HepG2 (cell line): ENCODE results near the gene ZG16. TPM values are rescaled to one million over a fixed set of nuclear protein-coding genes. Genes with fewer than 3 reads are reported as not detected.
A peak's percentile ranks its signal among the peaks of the same experiment; 100 is the strongest.

Source experiments
- FOXA1 ChIP-seq, 2 experiments: fragments of 450-650 bp in 1 of 2; sonication (generic) in 1 of 2; formaldehyde crosslinking in 1 of 2; IDR thresholded peaks; 2 replicates each; pipeline versions ENCODE4 v1.4.0 to v1.6.1; 2016 to 2020; ENCODE audit warnings: missing genetic modification reagents in 1 of 2
- HMG20B ChIP-seq: conservative IDR thresholded peaks from 2 replicates; pipeline ENCODE4 v1.6.1; 2016; ENCODE audit warnings: missing genetic modification reagents, missing compliant biosample characterization
- KAT7 ChIP-seq: IDR thresholded peaks from 2 replicates; pipeline ENCODE4 v1.6.1; 2018; ENCODE audit warnings: borderline replicate concordance, missing compliant biosample characterization
- KAT8 ChIP-seq: IDR thresholded peaks from 2 replicates; pipeline ENCODE4 v1.6.1; 2016; ENCODE audit warnings: missing genetic modification reagents, missing compliant biosample characterization
- NPAS2 ChIP-seq: sonication (generic); formaldehyde crosslinking; IDR thresholded peaks from 2 replicates; pipeline ENCODE4 v1.8.0; 2022; ENCODE audit warnings: mild to moderate bottlenecking, missing genetic modification reagents, borderline replicate concordance
- YEATS2 ChIP-seq: sonication (generic); formaldehyde crosslinking; IDR thresholded peaks from 2 replicates; pipeline ENCODE4 v1.4.0; 2020; ENCODE audit warnings: missing genetic modification reagents, borderline replicate concordance
- ZNF138 ChIP-seq: sonication (generic); formaldehyde crosslinking; IDR thresholded peaks from 2 replicates; pipeline ENCODE4 v1.5.0; 2020; ENCODE audit warnings: mild to moderate bottlenecking, low read depth, missing genetic modification reagents
- ZNF205 ChIP-seq: IDR thresholded peaks from 2 replicates; pipeline ENCODE4 v1.6.1; 2018; ENCODE audit warnings: missing biosample characterization, missing genetic modification reagents
- ZNF546 ChIP-seq: sonication (generic); formaldehyde crosslinking; conservative IDR thresholded peaks from 2 replicates; pipeline ENCODE4 v1.8.1; 2023; ENCODE audit warnings: mild to moderate bottlenecking, missing genetic modification reagents
- ZNF652 ChIP-seq: IDR thresholded peaks from 2 replicates; pipeline ENCODE4 v1.6.1; 2016; ENCODE audit warnings: low read depth, borderline replicate concordance
- ZNF672 ChIP-seq: sonication (generic); formaldehyde crosslinking; IDR thresholded peaks from 2 replicates; pipeline ENCODE4 v1.8.1; 2022; ENCODE audit warnings: missing genetic modification reagents
- ZNF768 ChIP-seq: sonication (generic); formaldehyde crosslinking; IDR thresholded peaks from 2 replicates; pipeline ENCODE4 v1.4.0; 2020; ENCODE audit warnings: missing genetic modification reagents
- ZNF780A ChIP-seq: sonication (generic); formaldehyde crosslinking; IDR thresholded peaks from 2 replicates; pipeline ENCODE4 v1.8.0; 2022; ENCODE audit warnings: mild to moderate bottlenecking, missing genetic modification reagents, moderate library complexity
- polyA plus RNA-seq, 8 experiments: library from polyadenylated mRNA; depleted of rRNA in 3 of 8; stranded (reverse) in 7 of 8; unstranded in 1 of 8; fragments of >200 nt; fragmentation: Illumina TruSeq in 4 of 8; extraction: Trizol in 4 of 8; gene quantifications; 2 replicates each; pipeline versions ENCODE4 v1.2.1 to v1.2.3, GENCODE V29; 2011 to 2016; ENCODE audit warnings: low read depth in 4 of 8, missing spikeins in 1 of 8, mixed read lengths in 1 of 8; ENCODE audit not compliant: insufficient read depth in 1 of 8
- total RNA-seq, 5 experiments: library from RNA; depleted of rRNA; stranded (reverse); fragments of >200 nt; fragmentation: Illumina TruSeq; extraction: Trizol; gene quantifications; 2 replicates each; pipeline ENCODE4 v1.2.3, GENCODE V29; 2016; ENCODE audit warnings: low read depth in 1 of 5
- TF ChIP-seq, protein P1 (sequence below): sonication (generic); formaldehyde crosslinking; IDR thresholded peaks from 2 replicates; pipeline ENCODE4 v1.5.1; 2020; ENCODE audit warnings: mild to moderate bottlenecking, missing genetic modification reagents
- TF ChIP-seq, protein P2 (sequence below): sonication (generic); formaldehyde crosslinking; IDR thresholded peaks from 2 replicates; pipeline ENCODE4 v1.5.0; 2020; ENCODE audit warnings: mild to moderate bottlenecking, missing genetic modification reagents, borderline replicate concordance
- TF ChIP-seq, protein P3 (sequence below): sonication (generic); formaldehyde crosslinking; IDR thresholded peaks from 2 replicates; pipeline ENCODE4 v1.4.0; 2020; ENCODE audit warnings: low read depth, mild to moderate bottlenecking, missing genetic modification reagents
- TF ChIP-seq, protein P4 (sequence below): sonication (generic); formaldehyde crosslinking; conservative IDR thresholded peaks from 2 replicates; pipeline ENCODE4 v1.4.0; 2020; ENCODE audit warnings: missing genetic modification reagents
- TF ChIP-seq, protein P5 (sequence below): sonication (generic); formaldehyde crosslinking; IDR thresholded peaks from 2 replicates; pipeline ENCODE4 v1.4.0; 2020; ENCODE audit warnings: missing genetic modification reagents, borderline replicate concordance
- TF ChIP-seq, protein P6 (sequence below): IDR thresholded peaks from 2 replicates; pipeline ENCODE4 v1.6.1; 2016; ENCODE audit warnings: low read depth

The ZG16 gene
- total and polyA plus RNA-seq, 2 of the 13 experiments (the other 11 are each of a cell fraction or from before 2014, with no cell fraction given): 0.04 to 0.07 TPM

DNA sequence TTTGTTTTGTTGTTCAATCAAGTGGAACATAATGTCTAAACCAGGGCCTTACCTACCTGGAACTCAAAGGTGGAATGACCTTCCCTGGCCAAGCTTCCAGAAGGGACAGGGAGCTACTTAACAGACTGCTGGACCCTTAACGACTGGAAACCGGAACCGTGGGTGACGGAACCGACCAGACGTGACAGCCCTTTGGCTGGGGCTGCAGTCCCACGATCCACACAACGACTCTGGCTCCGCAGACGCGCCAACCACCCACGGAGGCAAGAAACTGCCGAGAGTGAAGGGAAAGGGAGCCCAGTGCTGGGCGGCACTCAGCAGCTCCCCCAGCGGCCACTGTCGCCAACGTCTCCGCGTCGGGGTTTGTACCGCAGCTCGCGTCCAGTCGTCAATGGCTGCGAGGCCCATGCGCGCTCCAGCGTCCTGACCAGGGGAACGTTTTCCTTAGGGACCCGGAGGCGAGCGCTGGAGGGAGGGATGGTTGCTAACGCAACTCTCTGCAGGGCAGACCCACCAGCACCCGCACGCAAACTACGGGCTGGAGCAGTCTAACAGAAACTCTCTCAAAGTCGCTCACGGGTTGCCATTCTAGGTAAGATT, 6.9 kb downstream of the ZG16 start (continued):
- TF ChIP-seq, protein P1, sequence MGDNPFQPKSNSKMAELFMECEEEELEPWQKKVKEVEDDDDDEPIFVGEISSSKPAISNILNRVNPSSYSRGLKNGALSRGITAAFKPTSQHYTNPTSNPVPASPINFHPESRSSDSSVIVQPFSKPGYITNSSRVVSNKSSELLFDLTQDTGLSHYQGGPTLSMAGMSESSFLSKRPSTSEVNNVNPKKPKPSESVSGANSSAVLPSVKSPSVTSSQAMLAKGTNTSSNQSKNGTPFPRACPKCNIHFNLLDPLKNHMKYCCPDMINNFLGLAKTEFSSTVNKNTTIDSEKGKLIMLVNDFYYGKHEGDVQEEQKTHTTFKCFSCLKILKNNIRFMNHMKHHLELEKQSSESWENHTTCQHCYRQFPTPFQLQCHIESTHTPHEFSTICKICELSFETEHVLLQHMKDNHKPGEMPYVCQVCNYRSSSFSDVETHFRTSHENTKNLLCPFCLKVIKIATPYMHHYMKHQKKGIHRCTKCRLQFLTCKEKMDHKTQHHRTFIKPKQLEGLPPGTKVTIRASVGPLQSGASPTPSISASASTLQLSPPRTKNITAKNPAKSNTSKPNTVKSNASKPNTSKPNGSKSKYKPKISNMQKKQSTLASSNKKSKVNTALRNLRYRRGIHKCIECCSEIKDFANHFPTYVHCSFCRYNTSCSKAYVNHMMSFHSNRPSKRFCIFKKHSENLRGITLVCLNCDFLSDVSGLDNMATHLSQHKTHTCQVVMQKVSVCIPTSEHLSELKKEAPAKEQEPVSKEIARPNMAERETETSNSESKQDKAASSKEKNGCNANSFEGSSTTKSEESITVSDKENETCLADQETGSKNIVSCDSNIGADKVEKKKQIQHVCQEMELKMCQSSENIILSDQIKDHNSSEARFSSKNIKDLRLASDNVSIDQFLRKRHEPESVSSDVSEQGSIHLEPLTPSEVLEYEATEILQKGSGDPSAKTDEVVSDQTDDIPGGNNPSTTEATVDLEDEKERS (CRISPR knock-in tag): peak; percentile 60; the same call in 1 of the 2 replicates
- TF ChIP-seq, protein P2, sequence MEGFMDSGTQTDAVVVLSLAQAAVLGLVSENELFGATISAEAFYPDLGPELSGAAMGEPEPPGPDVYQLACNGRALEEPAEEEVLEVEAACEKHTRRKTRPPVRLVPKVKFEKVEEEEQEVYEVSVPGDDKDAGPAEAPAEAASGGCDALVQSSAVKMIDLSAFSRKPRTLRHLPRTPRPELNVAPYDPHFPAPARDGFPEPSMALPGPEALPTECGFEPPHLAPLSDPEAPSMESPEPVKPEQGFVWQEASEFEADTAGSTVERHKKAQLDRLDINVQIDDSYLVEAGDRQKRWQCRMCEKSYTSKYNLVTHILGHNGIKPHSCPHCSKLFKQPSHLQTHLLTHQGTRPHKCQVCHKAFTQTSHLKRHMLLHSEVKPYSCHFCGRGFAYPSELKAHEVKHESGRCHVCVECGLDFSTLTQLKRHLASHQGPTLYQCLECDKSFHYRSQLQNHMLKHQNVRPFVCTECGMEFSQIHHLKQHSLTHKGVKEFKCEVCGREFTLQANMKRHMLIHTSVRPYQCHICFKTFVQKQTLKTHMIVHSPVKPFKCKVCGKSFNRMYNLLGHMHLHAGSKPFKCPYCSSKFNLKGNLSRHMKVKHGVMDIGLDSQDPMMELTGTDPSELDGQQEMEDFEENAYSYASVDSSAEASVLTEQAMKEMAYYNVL (CRISPR knock-in tag): no peak
- TF ChIP-seq, protein P3, sequence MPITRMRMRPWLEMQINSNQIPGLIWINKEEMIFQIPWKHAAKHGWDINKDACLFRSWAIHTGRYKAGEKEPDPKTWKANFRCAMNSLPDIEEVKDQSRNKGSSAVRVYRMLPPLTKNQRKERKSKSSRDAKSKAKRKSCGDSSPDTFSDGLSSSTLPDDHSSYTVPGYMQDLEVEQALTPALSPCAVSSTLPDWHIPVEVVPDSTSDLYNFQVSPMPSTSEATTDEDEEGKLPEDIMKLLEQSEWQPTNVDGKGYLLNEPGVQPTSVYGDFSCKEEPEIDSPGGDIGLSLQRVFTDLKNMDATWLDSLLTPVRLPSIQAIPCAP (CRISPR knock-in tag): no peak
- TF ChIP-seq ZNF780A (CRISPR knock-in tag) (0 out of 2 replicates have a peak, but pooled peaks have one; percentile 22), ZNF672 (no peak), KAT7 (CRISPR knock-in tag) (peak; percentile 87), ZNF138 (CRISPR knock-in tag) (no peak), YEATS2 (CRISPR knock-in tag) (peak; percentile 80; the same call in 1 of the 2 replicates), ZNF205 (CRISPR knock-in tag) (no peak), NPAS2 (CRISPR knock-in tag) (no peak), ZNF768 (CRISPR knock-in tag) (peak; percentile 80), ZNF546 (CRISPR knock-in tag) (no peak), ZNF652 (CRISPR knock-in tag) (no peak; the same call in 1 of the 2 replicates), HMG20B (CRISPR knock-in tag) (no peak), FOXA1 (IDR thresholded peaks at IDR 0.05) (no peak), FOXA1 (CRISPR knock-in tag; IDR thresholded peaks at IDR 0.05) (peak; percentile 38; the same call in 1 of the 2 replicates), KAT8 (CRISPR knock-in tag) (peak; percentile 73)
- TF ChIP-seq, protein P4, sequence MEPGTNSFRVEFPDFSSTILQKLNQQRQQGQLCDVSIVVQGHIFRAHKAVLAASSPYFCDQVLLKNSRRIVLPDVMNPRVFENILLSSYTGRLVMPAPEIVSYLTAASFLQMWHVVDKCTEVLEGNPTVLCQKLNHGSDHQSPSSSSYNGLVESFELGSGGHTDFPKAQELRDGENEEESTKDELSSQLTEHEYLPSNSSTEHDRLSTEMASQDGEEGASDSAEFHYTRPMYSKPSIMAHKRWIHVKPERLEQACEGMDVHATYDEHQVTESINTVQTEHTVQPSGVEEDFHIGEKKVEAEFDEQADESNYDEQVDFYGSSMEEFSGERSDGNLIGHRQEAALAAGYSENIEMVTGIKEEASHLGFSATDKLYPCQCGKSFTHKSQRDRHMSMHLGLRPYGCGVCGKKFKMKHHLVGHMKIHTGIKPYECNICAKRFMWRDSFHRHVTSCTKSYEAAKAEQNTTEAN (CRISPR knock-in tag): no peak
- TF ChIP-seq, protein P5, sequence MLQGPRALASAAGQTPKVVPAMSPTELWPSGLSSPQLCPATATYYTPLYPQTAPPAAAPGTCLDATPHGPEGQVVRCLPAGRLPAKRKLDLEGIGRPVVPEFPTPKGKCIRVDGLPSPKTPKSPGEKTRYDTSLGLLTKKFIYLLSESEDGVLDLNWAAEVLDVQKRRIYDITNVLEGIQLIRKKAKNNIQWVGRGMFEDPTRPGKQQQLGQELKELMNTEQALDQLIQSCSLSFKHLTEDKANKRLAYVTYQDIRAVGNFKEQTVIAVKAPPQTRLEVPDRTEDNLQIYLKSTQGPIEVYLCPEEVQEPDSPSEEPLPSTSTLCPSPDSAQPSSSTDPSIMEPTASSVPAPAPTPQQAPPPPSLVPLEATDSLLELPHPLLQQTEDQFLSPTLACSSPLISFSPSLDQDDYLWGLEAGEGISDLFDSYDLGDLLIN (CRISPR knock-in tag): no peak
- TF ChIP-seq, protein P6, sequence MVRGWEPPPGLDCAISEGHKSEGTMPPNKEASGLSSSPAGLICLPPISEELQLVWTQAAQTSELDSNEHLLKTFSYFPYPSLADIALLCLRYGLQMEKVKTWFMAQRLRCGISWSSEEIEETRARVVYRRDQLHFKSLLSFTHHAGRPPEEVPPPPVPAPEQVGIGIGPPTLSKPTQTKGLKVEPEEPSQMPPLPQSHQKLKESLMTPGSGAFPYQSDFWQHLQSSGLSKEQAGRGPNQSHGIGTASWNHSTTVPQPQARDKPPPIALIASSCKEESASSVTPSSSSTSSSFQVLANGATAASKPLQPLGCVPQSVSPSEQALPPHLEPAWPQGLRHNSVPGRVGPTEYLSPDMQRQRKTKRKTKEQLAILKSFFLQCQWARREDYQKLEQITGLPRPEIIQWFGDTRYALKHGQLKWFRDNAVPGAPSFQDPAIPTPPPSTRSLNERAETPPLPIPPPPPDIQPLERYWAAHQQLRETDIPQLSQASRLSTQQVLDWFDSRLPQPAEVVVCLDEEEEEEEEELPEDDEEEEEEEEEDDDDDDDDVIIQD (CRISPR knock-in tag): 0 out of 2 replicates have a peak, but pooled peaks have one; percentile 48
